Measurements from ENCODE around the gene SLC45A2. TPM values are rescaled to one million over a fixed set of nuclear protein-coding genes. Genes with fewer than 3 reads are reported as not detected.

SLC45A2 gene
- total and polyA plus RNA-seq, 9 of the 15 experiments (the other 6 are each of a cell fraction or from before 2014, with no cell fraction given): 0.03 to 0.29 (median 0.14) TPM; not detected in 4

GRCh38 chr5:33980030-33980429, 4.5 kb downstream of the SLC45A2 start:
- Histone ChIP-seq H3K4me3 (no peak overlapping the region), H2AFZ (ENCODE audit: low read depth, low read length) (no peak overlapping the region), H3K36me3 (ENCODE audit: control insufficient read depth, insufficient read depth, low read length) (no peaks in the 10 kb centered on the region), H3K4me1 (replicated peaks in 1 of 2; ENCODE audit: control insufficient read depth in 2 of 2, insufficient read depth in 2 of 2, low read length in 2 of 2) (peaks cover 6 to 12% of the 10 kb centered on the region in 2 experiments; a peak in 4 of 5 replicates), H3K27me3 (ENCODE audit: control insufficient read depth in 2 of 2, insufficient read depth in 2 of 2, low read length in 2 of 2) (peaks cover 11 to 19% of the 10 kb centered on the region in 2 experiments), H3K4me2 (ENCODE audit: insufficient read depth, low read length) (no peak overlapping the region), H3K27ac (ENCODE audit: extremely low read depth, low read depth, low read length) (no peak overlapping the region), H4K20me1 (replicated peaks; ENCODE audit: control insufficient read depth, insufficient read depth, low read length) (no peaks in the 10 kb centered on the region), H3K9ac (ENCODE audit: insufficient read depth in 1 of 2, low read depth in 2 of 2, low read length in 2 of 2) (no peak overlapping the region), H3K79me2 (ENCODE audit: control insufficient read depth, insufficient read depth, low read length) (no peaks in the 10 kb centered on the region), H3K9me1 (ENCODE audit: control insufficient read depth, insufficient read depth, low read length) (no peaks in the 10 kb centered on the region), H3K9me3 (replicated peaks; ENCODE audit: control insufficient read depth, insufficient read depth, low read depth, low read length) (peaks cover 2% of the 10 kb centered on the region; the same call in 1 of the 2 replicates)
- DNase-seq (ENCODE audit: extremely low read depth in 1 of 4, low spot score in 3 of 4) (no peak), ATAC-seq (no peak), FAIRE-seq (no peak)
- 0% methylated on average over 3 of the region's 3 CpGs for WGBS (ENCODE audit: insufficient coverage, low coverage, missing lambda C conversion rate)
- TF ChIP-seq ZNF143 (CRISPR knock-in tag; IDR thresholded peaks at IDR 0.05): no peak
- in situ Hi-C loops (cut with MboI): no loop called here
- BruUV-seq (replicated peaks): no TSS peak
- intact Hi-C loops (cut with micrococcal nuclease): no loop called here
- ChIA-PET CTCF (ENCODE audit: low intra/inter-chr PET ratio) (no interaction called here), POLR2A (interaction anchor here (1.9 kb wide), 1 partner anchor 13 kb away, joined by 6 read pairs; no protein-coding TSS in a partner anchor)

DNA sequence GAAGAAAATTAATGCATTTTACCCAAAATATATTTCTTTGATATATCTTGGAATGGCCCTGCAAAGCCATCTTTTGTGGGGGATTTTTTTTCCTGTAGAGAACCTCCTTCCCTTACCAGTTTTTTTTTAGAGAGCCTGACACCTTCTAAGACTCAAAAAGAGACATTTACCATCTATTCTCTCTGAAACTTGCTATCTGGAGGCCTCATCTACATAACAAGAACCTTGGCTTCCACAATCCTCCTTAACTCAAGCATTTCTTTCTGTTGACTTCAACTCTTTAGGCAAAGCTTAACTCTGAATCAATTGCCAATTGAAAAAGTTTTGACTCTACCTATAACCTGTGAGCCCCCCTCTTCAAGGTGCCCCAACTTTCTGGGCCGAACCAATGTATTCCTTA, 6.2 kb downstream of the SLC45A2 start:
- H3K4me1 ChIP-seq (replicated peaks in 1 of 2; ENCODE audit: control insufficient read depth in 2 of 2, insufficient read depth in 2 of 2, low read length in 2 of 2): no peaks in the 10 kb centered on the region
- no TSS peak for BruUV-seq (replicated peaks)
- H3K9me1 ChIP-seq (ENCODE audit: control insufficient read depth, insufficient read depth, low read length): no peaks in the 10 kb centered on the region
- no peak for ATAC-seq
- no peak for FAIRE-seq
- in situ Hi-C loops (cut with MboI) (no loop called here), intact Hi-C loops (cut with micrococcal nuclease) (no loop called here)
- no peak overlapping the region for H3K9ac ChIP-seq (ENCODE audit: insufficient read depth in 1 of 2, low read depth in 2 of 2, low read length in 2 of 2)
- CTCF ChIA-PET (ENCODE audit: low intra/inter-chr PET ratio): no interaction called here
- 0% methylated on average over 1 of the region's 1 CpG for WGBS (ENCODE audit: insufficient coverage, low coverage, missing lambda C conversion rate)
- no peaks in the 10 kb centered on the region for H3K9me3 ChIP-seq (replicated peaks; ENCODE audit: control insufficient read depth, insufficient read depth, low read depth, low read length)
- DNase-seq (ENCODE audit: extremely low read depth in 1 of 4, low spot score in 3 of 4): no peak
- H3K36me3 ChIP-seq (ENCODE audit: control insufficient read depth, insufficient read depth, low read length): no peaks in the 10 kb centered on the region
- H3K4me2 ChIP-seq (ENCODE audit: insufficient read depth, low read length): no peak overlapping the region
- H3K27ac ChIP-seq (ENCODE audit: extremely low read depth, low read depth, low read length): no peak overlapping the region
- POLR2A ChIA-PET: interaction anchor here (1.2 to 1.9 kb wide), 2 partner anchors 8 to 11 kb away, joined by 4 to 6 read pairs; no protein-coding TSS in a partner anchor
- no peak for TF ChIP-seq ILK (tag; IDR thresholded peaks at IDR 0.05; ENCODE audit: borderline replicate concordance, low read depth)
- TF ChIP-seq, protein P1, sequence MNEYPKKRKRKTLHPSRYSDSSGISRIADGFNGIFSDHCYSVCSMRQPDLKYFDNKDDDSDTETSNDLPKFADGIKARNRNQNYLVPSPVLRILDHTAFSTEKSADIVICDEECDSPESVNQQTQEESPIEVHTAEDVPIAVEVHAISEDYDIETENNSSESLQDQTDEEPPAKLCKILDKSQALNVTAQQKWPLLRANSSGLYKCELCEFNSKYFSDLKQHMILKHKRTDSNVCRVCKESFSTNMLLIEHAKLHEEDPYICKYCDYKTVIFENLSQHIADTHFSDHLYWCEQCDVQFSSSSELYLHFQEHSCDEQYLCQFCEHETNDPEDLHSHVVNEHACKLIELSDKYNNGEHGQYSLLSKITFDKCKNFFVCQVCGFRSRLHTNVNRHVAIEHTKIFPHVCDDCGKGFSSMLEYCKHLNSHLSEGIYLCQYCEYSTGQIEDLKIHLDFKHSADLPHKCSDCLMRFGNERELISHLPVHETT (CRISPR knock-in tag; conservative IDR thresholded peaks at IDR 0.05 in 1 of 2, IDR thresholded peaks at IDR 0.05 in 1 of 2): no peak
- no peak for TF ChIP-seq ETV6 (IDR thresholded peaks at IDR 0.05; ENCODE audit: borderline replicate concordance in 1 of 2, low read depth in 2 of 2, low read length in 1 of 2)
- TF ChIP-seq ETV6 (CRISPR knock-in tag; IDR thresholded peaks at IDR 0.05; ENCODE audit: borderline replicate concordance): no peak
- TF ChIP-seq TGIF2 (CRISPR knock-in tag; IDR thresholded peaks at IDR 0.05): no peak
- TF ChIP-seq ZNF707 (CRISPR knock-in tag; conservative IDR thresholded peaks at IDR 0.05): no peak
- TF ChIP-seq CCNT2 (IDR thresholded peaks at IDR 0.05; ENCODE audit: borderline replicate concordance, extremely low read depth, insufficient read length, low read depth, low read length): no peak
- no peak for TF ChIP-seq NFIC (IDR thresholded peaks at IDR 0.05)
- no peak for TF ChIP-seq SREBF2 (CRISPR knock-in tag; IDR thresholded peaks at IDR 0.05)
- no peak for TF ChIP-seq ZNF174 (CRISPR knock-in tag; IDR thresholded peaks at IDR 0.05)
- H3K27me3 ChIP-seq (ENCODE audit: control insufficient read depth in 2 of 2, insufficient read depth in 2 of 2, low read length in 2 of 2): peaks cover 11 to 26% of the 10 kb centered on the region in 2 experiments
- no peak overlapping the region for H3K4me3 ChIP-seq
- H4K20me1 ChIP-seq (replicated peaks; ENCODE audit: control insufficient read depth, insufficient read depth, low read length): no peaks in the 10 kb centered on the region
- H2AFZ ChIP-seq (ENCODE audit: low read depth, low read length): no peak overlapping the region
- H3K79me2 ChIP-seq (ENCODE audit: control insufficient read depth, insufficient read depth, low read length): no peaks in the 10 kb centered on the region

All from K562 (cell line).